Astrocyte of the cerebellum (primary cell): ENCODE results near the gene FAM78B.

ENCODE experiments used
- DNase-seq: peaks from one replicate; pipeline ENCODE4 v3.0.0-alpha.2; 2011; ENCODE audit warnings: low read depth
- H3K4me3 ChIP-seq: 2 replicates; pipeline ENCODE4 v1.5.1; 2011; ENCODE audit warnings: mild to moderate bottlenecking, low read depth, low read length, moderate library complexity
- in situ Hi-C: cut with HindIII; loops from 2 replicates; pipeline ENCODE4 v1.10.0; 2017; ENCODE audit warnings: low sequenced_read_pairs
- TF ChIP-seq, protein P1 (sequence below): IDR thresholded peaks from 2 replicates; pipeline ENCODE4 v1.5.1; 2012; ENCODE audit warnings: low read length, low read depth, moderate library complexity, mild to moderate bottlenecking; ENCODE audit errors: missing control alignments

Gene FAM78B

DNA sequence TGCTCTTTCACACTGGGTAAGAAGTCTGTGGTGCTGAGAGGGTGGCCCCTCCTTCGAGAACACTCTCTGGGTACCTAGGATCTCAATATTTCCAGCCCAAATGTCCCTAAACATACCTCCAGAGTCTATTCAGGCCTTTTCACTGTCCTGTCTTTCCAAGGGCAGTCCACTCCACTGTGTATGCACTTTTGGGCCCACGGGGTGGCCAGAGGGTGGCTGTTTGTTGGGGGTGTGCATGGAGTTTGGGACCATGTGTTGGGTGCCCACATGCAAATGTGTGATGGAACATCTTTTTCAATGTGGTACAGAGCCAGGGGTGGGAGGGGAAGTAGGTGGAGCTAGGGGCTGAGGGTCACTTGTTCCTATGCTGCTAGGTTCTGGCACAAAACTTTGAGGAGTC, 87.5 kb downstream of the FAM78B start:
- TF ChIP-seq, protein P1, sequence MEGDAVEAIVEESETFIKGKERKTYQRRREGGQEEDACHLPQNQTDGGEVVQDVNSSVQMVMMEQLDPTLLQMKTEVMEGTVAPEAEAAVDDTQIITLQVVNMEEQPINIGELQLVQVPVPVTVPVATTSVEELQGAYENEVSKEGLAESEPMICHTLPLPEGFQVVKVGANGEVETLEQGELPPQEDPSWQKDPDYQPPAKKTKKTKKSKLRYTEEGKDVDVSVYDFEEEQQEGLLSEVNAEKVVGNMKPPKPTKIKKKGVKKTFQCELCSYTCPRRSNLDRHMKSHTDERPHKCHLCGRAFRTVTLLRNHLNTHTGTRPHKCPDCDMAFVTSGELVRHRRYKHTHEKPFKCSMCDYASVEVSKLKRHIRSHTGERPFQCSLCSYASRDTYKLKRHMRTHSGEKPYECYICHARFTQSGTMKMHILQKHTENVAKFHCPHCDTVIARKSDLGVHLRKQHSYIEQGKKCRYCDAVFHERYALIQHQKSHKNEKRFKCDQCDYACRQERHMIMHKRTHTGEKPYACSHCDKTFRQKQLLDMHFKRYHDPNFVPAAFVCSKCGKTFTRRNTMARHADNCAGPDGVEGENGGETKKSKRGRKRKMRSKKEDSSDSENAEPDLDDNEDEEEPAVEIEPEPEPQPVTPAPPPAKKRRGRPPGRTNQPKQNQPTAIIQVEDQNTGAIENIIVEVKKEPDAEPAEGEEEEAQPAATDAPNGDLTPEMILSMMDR = no peak
- H3K4me3 ChIP-seq = no peak overlapping the region
- DNase-seq = no peak
- in situ Hi-C loops = no loop called here

DNA sequence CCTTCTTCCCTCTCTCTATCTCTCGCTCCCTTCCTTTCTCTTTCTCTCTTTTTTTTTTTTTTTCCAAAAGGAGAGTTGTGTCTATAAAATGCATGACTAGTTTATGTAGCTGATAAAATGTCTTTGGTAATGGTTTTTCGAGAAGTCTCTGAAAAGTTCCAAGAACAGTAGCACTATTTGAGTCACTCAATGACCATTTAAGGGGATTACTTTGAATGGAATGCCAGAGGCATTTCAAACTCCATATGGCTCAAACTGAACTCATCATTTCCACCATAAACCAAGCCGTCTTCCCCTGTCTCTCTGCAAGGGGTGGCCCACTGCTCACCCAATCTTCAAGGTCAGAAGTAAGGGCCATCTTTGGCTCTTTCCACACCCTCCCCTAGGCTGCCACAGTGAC, 93.3 kb downstream of the FAM78B start:
- H3K4me3 ChIP-seq = no peak overlapping the region
- DNase-seq = no peak
- TF ChIP-seq, protein P1 = no peak
- in situ Hi-C loops = no loop called here

DNA sequence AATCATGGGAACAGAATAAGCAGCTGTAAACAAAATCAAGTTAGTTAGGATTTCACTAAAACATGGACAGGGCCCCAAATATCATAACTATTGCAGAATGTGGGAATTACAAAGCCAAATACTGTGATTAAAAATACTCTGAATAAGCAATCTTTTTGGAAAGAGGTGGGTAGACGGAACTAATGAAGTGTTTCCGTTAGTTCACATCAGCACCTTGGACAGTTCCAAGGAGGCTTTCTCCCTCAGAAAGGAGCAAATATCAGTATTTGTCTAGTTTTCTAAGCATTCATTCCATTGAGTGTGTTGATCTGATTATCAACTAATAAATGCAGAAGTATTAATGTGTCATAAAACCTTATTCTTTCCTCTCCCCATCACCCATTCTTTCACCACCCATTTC, 97.4 kb downstream of the FAM78B start:
- DNase-seq = no peak
- in situ Hi-C loops = no loop called here
- TF ChIP-seq, protein P1 = no peak
- H3K4me3 ChIP-seq = no peak overlapping the region

DNA sequence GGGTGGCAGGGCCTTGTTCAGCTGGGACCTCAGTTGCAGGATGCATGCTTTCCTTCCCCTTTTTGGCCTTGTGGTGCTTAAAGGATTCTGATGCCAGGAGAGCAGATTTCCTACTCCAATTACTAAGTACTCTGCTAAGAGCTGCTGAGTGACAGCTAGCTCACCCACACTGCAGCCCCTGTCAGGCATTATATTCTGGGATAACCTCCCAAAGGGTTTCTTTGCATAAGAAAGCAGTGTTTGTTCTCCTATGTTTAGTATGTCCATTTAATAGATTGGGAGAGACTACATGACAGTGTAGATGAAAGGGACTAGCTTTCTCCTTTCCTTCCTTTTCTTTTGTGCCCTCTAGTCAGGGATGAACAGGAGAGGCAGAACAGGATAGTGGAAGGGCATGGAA, 100.7 kb downstream of the FAM78B start:
- DNase-seq = no peak
- TF ChIP-seq, protein P1 = no peak
- no peak overlapping the region for H3K4me3 ChIP-seq
- in situ Hi-C loops = no loop called here

DNA sequence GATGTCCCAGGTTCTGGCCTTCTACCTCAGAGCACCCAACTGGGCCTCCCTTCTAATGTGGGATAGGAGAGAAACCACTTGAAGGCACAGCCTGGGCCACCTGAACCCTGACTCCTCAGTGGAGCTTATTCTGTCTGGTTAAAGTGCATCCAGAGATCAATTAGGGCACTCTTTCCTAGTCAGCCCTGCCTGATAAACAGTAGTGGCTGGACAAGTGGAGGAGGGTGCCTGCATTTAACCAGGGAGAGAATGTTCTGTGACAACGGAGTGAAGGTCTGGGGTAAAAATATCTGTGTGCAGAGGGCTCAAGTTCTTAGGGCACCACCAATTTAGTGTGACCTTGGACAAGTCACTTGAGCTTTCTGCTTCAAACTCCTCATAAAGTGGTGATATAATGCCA, 101.8 kb downstream of the FAM78B start:
- DNase-seq = no peak
- TF ChIP-seq, protein P1 = no peak
- no peak overlapping the region for H3K4me3 ChIP-seq
- in situ Hi-C loops = no loop called here

DNA sequence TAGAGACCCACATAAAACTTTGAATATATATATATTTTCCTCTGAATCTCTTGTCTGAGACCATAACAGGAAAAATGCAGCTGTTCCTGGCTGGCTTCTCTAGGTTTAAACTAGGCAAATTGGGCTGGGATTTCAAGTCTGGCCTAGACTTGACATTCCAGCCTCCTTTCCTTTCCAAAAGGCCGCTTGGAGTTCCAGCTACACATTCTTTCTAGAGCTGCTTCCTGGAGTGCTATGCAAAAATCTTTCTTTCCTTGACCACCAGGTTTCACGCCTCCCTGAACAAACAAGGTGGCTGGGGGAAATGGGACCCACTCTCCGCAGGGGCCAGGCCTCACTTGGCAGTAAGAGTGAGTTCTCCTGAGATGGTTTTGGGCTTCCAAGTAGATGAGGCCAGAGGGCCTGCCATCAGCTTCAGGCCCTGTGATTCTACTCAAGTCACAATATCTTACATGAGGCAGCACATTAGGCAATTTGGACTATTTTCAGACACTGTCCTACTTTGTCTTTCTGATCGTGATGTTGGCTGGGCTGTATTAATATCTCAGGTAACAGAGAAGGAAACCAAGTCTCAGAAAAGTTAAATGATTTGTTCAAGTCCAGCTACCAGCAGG, 102.4 kb downstream of the FAM78B start:
- TF ChIP-seq, protein P1 = no peak
- in situ Hi-C loops = no loop called here
- no peak overlapping the region for H3K4me3 ChIP-seq
- DNase-seq = no peak
